ENCODE results near the gene GPR107.

GPR107 gene

DNA sequence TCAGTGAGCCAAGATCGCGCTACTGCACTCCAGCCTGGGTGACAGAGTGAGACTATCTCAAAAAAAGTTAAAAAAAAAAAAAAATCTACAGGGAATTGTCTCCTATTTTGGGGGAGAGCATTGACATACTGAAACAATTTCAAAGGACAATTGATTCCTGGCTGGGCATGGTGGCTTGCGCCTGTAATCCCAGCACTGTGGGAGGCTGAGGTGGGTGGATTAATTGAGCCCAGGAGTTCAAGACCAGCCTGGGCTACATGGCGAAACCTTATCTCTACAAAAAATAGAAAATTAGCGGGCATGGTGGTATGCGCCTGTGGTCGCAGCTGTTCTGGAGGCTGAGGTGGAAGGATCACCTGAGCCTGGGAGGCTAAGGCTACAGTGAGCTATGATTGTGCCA is 30.6 kb downstream of the GPR107 start:
- H3K9ac ChIP-seq (ENCODE audit: low read depth in 1 of 2, low read length in 2 of 2) = no peak overlapping the region
- H3K27me3 ChIP-seq (ENCODE audit: control insufficient read depth in 1 of 2, insufficient read depth in 2 of 2, low read length in 2 of 2) = no peaks in the 10 kb centered on the region
- H3K36me3 ChIP-seq (ENCODE audit: control insufficient read depth in 1 of 2, insufficient read depth in 2 of 2, low read length in 2 of 2) = peaks cover 14 to 51% of the 10 kb centered on the region in 2 donors

DNA sequence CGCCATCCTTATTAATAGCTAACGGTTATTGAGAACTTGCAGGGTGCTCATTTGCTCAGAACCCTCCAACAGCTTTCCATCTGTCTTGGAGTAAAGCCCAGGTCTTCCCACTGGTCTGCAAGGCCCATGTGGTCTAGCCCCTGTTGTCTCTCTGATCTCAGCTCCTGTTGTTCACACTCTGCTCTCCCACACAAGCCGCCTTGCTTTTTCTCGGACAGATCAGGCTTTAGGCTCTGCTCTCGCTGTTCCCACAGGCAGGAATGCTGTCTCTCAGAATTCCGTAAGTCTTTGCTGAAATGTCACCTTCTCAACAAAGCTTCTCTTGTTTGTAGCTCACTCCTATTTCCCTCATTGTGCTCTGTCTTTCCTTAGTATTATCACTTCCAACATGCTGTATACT is 34.3 kb downstream of the GPR107 start:
- peaks cover 10 to 49% of the 10 kb centered on the region in 2 donors for H3K36me3 ChIP-seq (ENCODE audit: control insufficient read depth in 1 of 2, insufficient read depth in 2 of 2, low read length in 2 of 2)
- no peaks in the 10 kb centered on the region for H3K9me3 ChIP-seq (ENCODE audit: control insufficient read depth in 1 of 2, low read length in 2 of 2)
- no peak overlapping the region for H3K27ac ChIP-seq (ENCODE audit: low read depth, low read length)
- H3K4me1 ChIP-seq (ENCODE audit: control insufficient read depth in 1 of 2, insufficient read depth in 2 of 2, low read length in 2 of 2) = no peaks in the 10 kb centered on the region
- no peaks in the 10 kb centered on the region for H3K27me3 ChIP-seq (ENCODE audit: control insufficient read depth in 1 of 2, insufficient read depth in 2 of 2, low read length in 2 of 2)
- no peak overlapping the region for H3K4me3 ChIP-seq (ENCODE audit: low read depth in 1 of 2, low read length in 2 of 2)
- no peak overlapping the region for H3K9ac ChIP-seq (ENCODE audit: low read depth in 1 of 2, low read length in 2 of 2)

More for the DNA sequence above, 30.6 kb downstream of the GPR107 start:
- H3K4me3 ChIP-seq (ENCODE audit: low read depth in 1 of 2, low read length in 2 of 2) = no peak overlapping the region
- no peak overlapping the region for H3K27ac ChIP-seq (ENCODE audit: low read depth, low read length)
- H3K9me3 ChIP-seq (ENCODE audit: control insufficient read depth in 1 of 2, low read length in 2 of 2) = no peaks in the 10 kb centered on the region
- H3K4me1 ChIP-seq (ENCODE audit: control insufficient read depth in 1 of 2, insufficient read depth in 2 of 2, low read length in 2 of 2) = no peaks in the 10 kb centered on the region

DNA sequence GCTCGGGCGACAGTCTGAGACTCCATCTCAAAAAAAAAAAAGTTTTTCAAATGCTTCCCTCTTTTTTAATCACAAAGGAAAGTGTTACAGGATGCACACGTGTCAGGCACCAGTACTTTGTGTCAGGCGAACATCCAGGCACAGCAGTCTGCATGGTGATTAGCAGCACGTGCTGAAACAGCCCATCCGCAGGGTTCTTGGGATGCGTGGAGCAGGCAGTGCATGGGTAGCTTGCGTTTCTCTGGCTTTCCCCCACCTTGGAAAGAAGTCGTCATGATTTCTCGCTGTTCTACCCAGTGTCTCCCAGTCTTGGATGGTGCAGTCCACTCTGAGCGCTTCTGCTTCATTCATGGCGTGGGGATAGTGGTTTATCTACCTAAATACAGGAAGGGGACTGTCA is 35.4 kb downstream of the GPR107 start:
- Histone ChIP-seq H3K36me3 (ENCODE audit: control insufficient read depth in 1 of 2, insufficient read depth in 2 of 2, low read length in 2 of 2) (peaks cover 9 to 52% of the 10 kb centered on the region in 2 donors), H3K4me1 (ENCODE audit: control insufficient read depth in 1 of 2, insufficient read depth in 2 of 2, low read length in 2 of 2) (no peaks in the 10 kb centered on the region), H3K27me3 (ENCODE audit: control insufficient read depth in 1 of 2, insufficient read depth in 2 of 2, low read length in 2 of 2) (no peaks in the 10 kb centered on the region), H3K27ac (ENCODE audit: low read depth, low read length) (no peak overlapping the region), H3K4me3 (ENCODE audit: low read depth in 1 of 2, low read length in 2 of 2) (no peak overlapping the region), H3K9ac (ENCODE audit: low read depth in 1 of 2, low read length in 2 of 2) (no peak overlapping the region), H3K9me3 (ENCODE audit: control insufficient read depth in 1 of 2, low read length in 2 of 2) (no peaks in the 10 kb centered on the region)

DNA sequence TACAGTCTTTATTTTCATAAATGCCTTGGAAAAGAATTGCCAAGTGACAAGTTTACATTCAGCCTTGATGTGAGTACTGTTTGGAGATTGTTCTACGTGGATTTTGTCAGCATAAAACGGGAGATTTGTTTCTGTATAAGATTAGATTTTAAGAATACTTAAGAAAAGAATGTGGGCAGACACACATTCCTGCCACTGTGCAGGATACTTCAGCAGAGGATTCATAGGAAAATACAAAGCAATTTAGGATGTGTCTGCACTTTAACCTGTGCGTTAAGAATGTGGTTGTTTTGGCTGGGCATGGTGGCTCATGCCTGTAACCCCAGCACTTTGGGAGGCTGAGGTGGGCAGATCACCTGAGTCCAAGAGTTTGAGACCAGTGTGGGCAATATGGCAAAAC is 37.2 kb downstream of the GPR107 start:
- Histone ChIP-seq H3K9me3 (ENCODE audit: control insufficient read depth in 1 of 2, low read length in 2 of 2) (no peaks in the 10 kb centered on the region), H3K9ac (ENCODE audit: low read depth in 1 of 2, low read length in 2 of 2) (no peak overlapping the region), H3K4me3 (ENCODE audit: low read depth in 1 of 2, low read length in 2 of 2) (no peak overlapping the region), H3K4me1 (ENCODE audit: control insufficient read depth in 1 of 2, insufficient read depth in 2 of 2, low read length in 2 of 2) (no peaks in the 10 kb centered on the region), H3K27me3 (ENCODE audit: control insufficient read depth in 1 of 2, insufficient read depth in 2 of 2, low read length in 2 of 2) (no peaks in the 10 kb centered on the region), H3K36me3 (ENCODE audit: control insufficient read depth in 1 of 2, insufficient read depth in 2 of 2, low read length in 2 of 2) (peaks cover 9 to 53% of the 10 kb centered on the region in 2 donors), H3K27ac (ENCODE audit: low read depth, low read length) (no peak overlapping the region)

DNA sequence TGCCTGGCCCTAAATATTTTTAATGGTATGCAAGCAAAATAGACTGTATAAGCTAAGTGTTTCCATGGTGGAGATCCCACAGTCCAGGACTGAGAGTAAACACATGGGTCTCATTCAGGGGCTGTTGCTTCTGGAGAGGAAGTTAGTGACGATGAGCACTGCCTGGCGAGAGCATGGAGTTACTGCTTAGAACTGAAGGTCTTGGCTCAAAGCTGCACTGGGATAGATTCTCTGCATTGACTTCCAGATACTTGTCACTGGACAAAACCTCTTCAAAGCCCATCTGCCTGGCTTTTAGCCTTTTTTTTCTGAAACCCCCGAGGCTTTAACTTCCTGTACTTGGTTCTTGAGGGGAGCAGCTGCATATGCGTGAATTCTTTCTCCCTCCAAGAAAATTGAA is 39.2 kb downstream of the GPR107 start:
- Histone ChIP-seq H3K36me3 (ENCODE audit: control insufficient read depth in 1 of 2, insufficient read depth in 2 of 2, low read length in 2 of 2) (peaks cover 7 to 53% of the 10 kb centered on the region in 2 donors), H3K9me3 (ENCODE audit: control insufficient read depth in 1 of 2, low read length in 2 of 2) (no peaks in the 10 kb centered on the region), H3K4me1 (ENCODE audit: control insufficient read depth in 1 of 2, insufficient read depth in 2 of 2, low read length in 2 of 2) (no peaks in the 10 kb centered on the region), H3K27me3 (ENCODE audit: control insufficient read depth in 1 of 2, insufficient read depth in 2 of 2, low read length in 2 of 2) (no peaks in the 10 kb centered on the region), H3K27ac (ENCODE audit: low read depth, low read length) (no peak overlapping the region), H3K9ac (ENCODE audit: low read depth in 1 of 2, low read length in 2 of 2) (no peak overlapping the region), H3K4me3 (ENCODE audit: low read depth in 1 of 2, low read length in 2 of 2) (no peak overlapping the region)

DNA sequence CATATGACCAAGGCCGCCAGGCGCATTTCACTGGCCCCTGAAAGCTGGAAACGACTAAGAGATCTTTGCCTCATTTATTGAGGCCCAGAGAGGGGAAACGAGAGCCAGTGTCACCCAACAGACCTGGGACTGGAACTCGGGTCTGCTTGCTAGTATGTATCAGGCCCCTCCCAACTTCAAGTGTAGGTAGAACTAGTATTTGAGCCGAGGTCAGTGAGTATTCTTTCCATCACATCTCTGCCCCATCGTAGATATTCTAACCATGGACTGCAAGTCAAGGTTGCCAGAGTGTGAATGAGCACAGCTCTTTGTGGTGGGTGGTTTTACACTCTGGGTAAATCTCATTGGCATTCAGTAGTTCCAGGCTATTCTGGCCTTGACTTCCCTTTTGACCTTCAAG is 42.2 kb downstream of the GPR107 start:
- Histone ChIP-seq H3K27ac (ENCODE audit: low read depth, low read length) (no peak overlapping the region), H3K36me3 (ENCODE audit: control insufficient read depth in 1 of 2, insufficient read depth in 2 of 2, low read length in 2 of 2) (peaks cover 21 to 55% of the 10 kb centered on the region in 2 donors), H3K27me3 (ENCODE audit: control insufficient read depth in 1 of 2, insufficient read depth in 2 of 2, low read length in 2 of 2) (no peaks in the 10 kb centered on the region), H3K9me3 (ENCODE audit: control insufficient read depth in 1 of 2, low read length in 2 of 2) (no peaks in the 10 kb centered on the region), H3K4me1 (ENCODE audit: control insufficient read depth in 1 of 2, insufficient read depth in 2 of 2, low read length in 2 of 2) (no peaks in the 10 kb centered on the region), H3K9ac (ENCODE audit: low read depth in 1 of 2, low read length in 2 of 2) (no peak overlapping the region), H3K4me3 (ENCODE audit: low read depth in 1 of 2, low read length in 2 of 2) (no peak overlapping the region)

DNA sequence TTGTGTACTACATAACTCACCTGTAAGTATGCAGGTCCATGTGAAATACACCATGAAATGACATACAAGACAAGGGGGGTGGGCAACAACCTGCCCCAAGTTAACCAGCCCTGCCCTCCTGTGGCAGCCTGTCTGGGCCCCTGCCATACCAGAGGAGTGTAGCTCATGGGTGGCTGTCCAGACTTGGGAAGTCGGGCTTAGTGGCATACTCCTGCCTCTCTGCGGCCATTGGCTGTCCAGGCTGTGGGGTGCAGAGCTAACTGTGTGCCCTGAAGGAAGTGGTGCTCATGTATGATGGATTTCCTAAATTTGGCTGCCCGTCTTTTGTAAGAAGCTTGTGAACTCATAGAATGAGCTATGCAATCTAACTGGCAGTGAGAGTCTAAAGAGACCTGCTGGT is 47.0 kb downstream of the GPR107 start:
- Histone ChIP-seq H3K9me3 (ENCODE audit: control insufficient read depth in 1 of 2, low read length in 2 of 2) (no peaks in the 10 kb centered on the region), H3K4me1 (ENCODE audit: control insufficient read depth in 1 of 2, insufficient read depth in 2 of 2, low read length in 2 of 2) (no peaks in the 10 kb centered on the region), H3K36me3 (ENCODE audit: control insufficient read depth in 1 of 2, insufficient read depth in 2 of 2, low read length in 2 of 2) (peaks cover 36 to 73% of the 10 kb centered on the region in 2 donors), H3K4me3 (ENCODE audit: low read depth in 1 of 2, low read length in 2 of 2) (no peak overlapping the region), H3K27ac (ENCODE audit: low read depth, low read length) (no peak overlapping the region), H3K27me3 (ENCODE audit: control insufficient read depth in 1 of 2, insufficient read depth in 2 of 2, low read length in 2 of 2) (no peaks in the 10 kb centered on the region), H3K9ac (ENCODE audit: low read depth in 1 of 2, low read length in 2 of 2) (no peak overlapping the region)

DNA sequence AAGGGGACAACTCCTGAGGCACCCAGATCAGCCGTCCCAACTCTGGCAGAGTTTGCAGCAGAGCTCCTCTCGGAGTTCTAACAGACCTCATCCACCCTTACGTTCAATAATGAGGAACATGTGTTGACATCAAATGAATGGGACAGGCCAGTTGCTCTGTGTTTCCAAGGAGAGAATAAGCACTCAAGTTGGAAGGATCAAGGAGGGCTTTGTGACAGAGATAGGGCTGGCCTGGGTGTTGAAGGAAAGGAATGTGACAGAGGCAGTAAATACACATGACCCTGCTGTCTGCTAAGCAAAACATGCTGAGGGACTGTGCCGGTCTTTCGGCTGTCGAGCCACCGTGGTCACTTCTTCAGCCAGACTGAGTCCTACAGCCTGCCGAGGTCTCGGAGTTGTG is 48.2 kb downstream of the GPR107 start:
- H3K27me3 ChIP-seq (ENCODE audit: control insufficient read depth in 1 of 2, insufficient read depth in 2 of 2, low read length in 2 of 2) = no peaks in the 10 kb centered on the region
- no peak overlapping the region for H3K27ac ChIP-seq (ENCODE audit: low read depth, low read length)
- H3K4me1 ChIP-seq (ENCODE audit: control insufficient read depth in 1 of 2, insufficient read depth in 2 of 2, low read length in 2 of 2) = no peaks in the 10 kb centered on the region
- H3K9ac ChIP-seq (ENCODE audit: low read depth in 1 of 2, low read length in 2 of 2) = no peak overlapping the region
- H3K4me3 ChIP-seq (ENCODE audit: low read depth in 1 of 2, low read length in 2 of 2) = no peak overlapping the region
- H3K36me3 ChIP-seq (ENCODE audit: control insufficient read depth in 1 of 2, insufficient read depth in 2 of 2, low read length in 2 of 2) = peaks cover 36 to 73% of the 10 kb centered on the region in 2 donors
- no peaks in the 10 kb centered on the region for H3K9me3 ChIP-seq (ENCODE audit: control insufficient read depth in 1 of 2, low read length in 2 of 2)

DNA sequence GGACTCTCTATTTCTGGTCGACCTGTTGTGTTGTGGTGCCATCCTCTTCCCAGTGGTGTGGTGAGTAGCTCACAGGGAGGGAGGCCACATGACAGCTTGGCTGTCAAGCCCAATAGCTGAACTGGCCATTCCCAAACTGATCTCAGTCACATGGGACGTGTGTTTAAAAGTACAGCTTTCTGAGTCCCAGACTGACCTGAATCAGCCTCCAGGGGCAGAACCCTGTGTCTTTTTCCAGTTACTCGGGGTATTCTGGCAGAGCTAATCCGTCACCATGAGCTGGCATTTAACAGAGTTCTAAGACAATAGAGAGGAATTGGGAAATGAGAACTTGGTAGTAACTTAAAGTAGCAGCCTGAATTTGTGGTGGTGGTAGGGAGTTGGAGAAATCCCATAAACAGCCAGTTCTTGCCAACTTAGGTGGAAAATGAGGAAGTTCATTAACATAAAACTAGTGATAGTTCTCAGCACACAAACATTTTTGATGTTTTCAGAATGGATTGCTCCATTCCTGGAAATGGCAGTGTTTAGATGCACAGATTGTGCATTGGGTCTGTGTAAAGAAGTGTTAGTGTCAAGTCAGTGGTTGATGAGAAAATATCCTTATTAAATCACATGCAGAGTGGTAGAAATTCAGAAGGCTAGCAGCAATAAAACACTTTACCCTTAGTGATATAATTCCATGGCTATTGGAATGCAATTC is 50.9 kb downstream of the GPR107 start:
- Histone ChIP-seq H3K27ac (ENCODE audit: low read depth, low read length) (no peak overlapping the region), H3K36me3 (ENCODE audit: control insufficient read depth in 1 of 2, insufficient read depth in 2 of 2, low read length in 2 of 2) (peaks cover 39 to 71% of the 10 kb centered on the region in 2 donors), H3K9me3 (ENCODE audit: control insufficient read depth in 1 of 2, low read length in 2 of 2) (no peaks in the 10 kb centered on the region), H3K27me3 (ENCODE audit: control insufficient read depth in 1 of 2, insufficient read depth in 2 of 2, low read length in 2 of 2) (no peaks in the 10 kb centered on the region), H3K9ac (ENCODE audit: low read depth in 1 of 2, low read length in 2 of 2) (no peak overlapping the region), H3K4me3 (ENCODE audit: low read depth in 1 of 2, low read length in 2 of 2) (no peak overlapping the region), H3K4me1 (ENCODE audit: control insufficient read depth in 1 of 2, insufficient read depth in 2 of 2, low read length in 2 of 2) (no peaks in the 10 kb centered on the region)

DNA sequence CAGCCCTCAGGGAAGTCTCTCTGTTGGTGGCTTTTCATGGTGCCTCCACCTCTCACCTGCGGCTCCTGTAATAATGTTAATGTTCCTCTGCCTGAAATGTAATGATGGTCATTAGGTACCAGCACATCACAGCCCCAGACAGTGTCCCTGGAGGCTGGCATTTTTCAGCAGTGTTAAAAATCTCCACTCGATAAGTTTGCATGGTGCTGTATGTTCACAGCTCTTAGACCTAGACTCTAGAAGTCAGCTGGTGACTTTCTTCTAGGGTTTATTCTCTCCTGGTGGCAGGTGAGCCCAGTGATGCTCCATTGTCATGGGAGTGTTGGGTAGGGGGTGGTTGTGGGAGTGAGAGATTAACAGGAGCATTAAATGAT is 53.1 kb downstream of the GPR107 start:
- Histone ChIP-seq H3K9ac (ENCODE audit: low read depth in 1 of 2, low read length in 2 of 2) (no peak overlapping the region), H3K36me3 (ENCODE audit: control insufficient read depth in 1 of 2, insufficient read depth in 2 of 2, low read length in 2 of 2) (peaks cover 26 to 72% of the 10 kb centered on the region in 2 donors), H3K27ac (ENCODE audit: low read depth, low read length) (no peak overlapping the region), H3K27me3 (ENCODE audit: control insufficient read depth in 1 of 2, insufficient read depth in 2 of 2, low read length in 2 of 2) (no peaks in the 10 kb centered on the region), H3K9me3 (ENCODE audit: control insufficient read depth in 1 of 2, low read length in 2 of 2) (no peaks in the 10 kb centered on the region), H3K4me3 (ENCODE audit: low read depth in 1 of 2, low read length in 2 of 2) (no peak overlapping the region), H3K4me1 (ENCODE audit: control insufficient read depth in 1 of 2, insufficient read depth in 2 of 2, low read length in 2 of 2) (no peaks in the 10 kb centered on the region)

Measured in duodenal mucosa (tissue), 2 donors.